Mesenchymal stem cell (in vitro differentiated cells and primary cell): ENCODE measurements around the gene HAUS6.

Experiments
- DNase-seq: peaks from one replicate; pipeline ENCODE4 v3.0.0-alpha.2; 2013
- H2AFZ ChIP-seq: one replicate; pipeline ENCODE4 v1.6.1; 2013; ENCODE audit warnings: low read depth, mild to moderate bottlenecking, control low read depth, inconsistent platforms, low read length, moderate library complexity
- H2AK5ac ChIP-seq: 2 replicates; pipeline ENCODE4 v1.6.1; 2013; ENCODE audit warnings: low read length, moderate library complexity, mild to moderate bottlenecking, inconsistent platforms; ENCODE audit not compliant: severe bottlenecking
- H2BK120ac ChIP-seq: one replicate; pipeline ENCODE4 v1.6.1; 2013; ENCODE audit warnings: low read depth, mild to moderate bottlenecking, inconsistent platforms, low read length, moderate library complexity
- H2BK12ac ChIP-seq, 2 experiments: one replicate each; pipeline ENCODE4 v1.6.1; 2013; ENCODE audit warnings: inconsistent platforms in 2 of 2, low read length in 2 of 2, mild to moderate bottlenecking in 2 of 2, moderate library complexity in 2 of 2, control low read depth in 1 of 2
- H2BK15ac ChIP-seq: one replicate; pipeline ENCODE4 v1.6.1; 2013; ENCODE audit warnings: mild to moderate bottlenecking, low read depth, inconsistent platforms; ENCODE audit not compliant: poor library complexity, severe bottlenecking
- H2BK5ac ChIP-seq: 2 replicates; pipeline ENCODE4 v1.6.1; 2013; ENCODE audit warnings: low read depth, mild to moderate bottlenecking, low read length, control low read depth, inconsistent platforms; ENCODE audit not compliant: poor library complexity, severe bottlenecking
- H3K14ac ChIP-seq, 2 experiments: one replicate each; pipeline ENCODE4 v1.6.1; 2013; ENCODE audit warnings: inconsistent platforms in 2 of 2, low read length in 2 of 2, control low read depth in 1 of 2, mild to moderate bottlenecking in 1 of 2, moderate library complexity in 1 of 2
- H3K18ac ChIP-seq, 2 experiments: one replicate each; pipeline ENCODE4 v1.6.1; 2013; ENCODE audit warnings: inconsistent platforms in 2 of 2, low read length in 2 of 2, control low read depth in 1 of 2, low read depth in 1 of 2, mild to moderate bottlenecking in 1 of 2
- H3K23ac ChIP-seq, 2 experiments: one replicate each; pipeline ENCODE4 v1.6.1; 2013; ENCODE audit warnings: inconsistent platforms in 2 of 2, low read length in 2 of 2, mild to moderate bottlenecking in 2 of 2, moderate library complexity in 2 of 2, control low read depth in 1 of 2
- H3K27ac ChIP-seq: 2 replicates; pipeline ENCODE4 v1.5.1; 2013; ENCODE audit warnings: mild to moderate bottlenecking, moderate library complexity, low read length, control low read depth, inconsistent platforms; ENCODE audit not compliant: poor library complexity, severe bottlenecking
- H3K27me3 ChIP-seq, 2 experiments: 2 replicates each; pipeline versions ENCODE4 v1.6.1 to v1.7.0; 2013; ENCODE audit warnings: low read length in 2 of 2, mild to moderate bottlenecking in 2 of 2, moderate library complexity in 2 of 2, control low read depth in 1 of 2, inconsistent platforms in 1 of 2; ENCODE audit not compliant: control insufficient read depth in 1 of 2, insufficient read depth in 1 of 2
- H3K36me3 ChIP-seq, 2 experiments: 2 replicates each; pipeline versions ENCODE4 v1.6.1 to v1.7.0; 2013; ENCODE audit warnings: low read length in 2 of 2, control low read depth in 1 of 2, inconsistent platforms in 1 of 2, low read depth in 1 of 2, mild to moderate bottlenecking in 1 of 2; ENCODE audit not compliant: insufficient read depth in 2 of 2, control insufficient read depth in 1 of 2
- H3K4ac ChIP-seq, 2 experiments: one replicate each; pipeline ENCODE4 v1.6.1; 2013; ENCODE audit warnings: inconsistent platforms in 2 of 2, low read length in 2 of 2, mild to moderate bottlenecking in 2 of 2, moderate library complexity in 2 of 2, control low read depth in 1 of 2, low read depth in 1 of 2
- H3K4me1 ChIP-seq: 2 replicates; pipeline ENCODE4 v1.6.1; 2013; ENCODE audit warnings: low read depth, low read length, control low read depth; ENCODE audit not compliant: control insufficient read depth, insufficient read depth
- H3K4me2 ChIP-seq: 2 replicates; pipeline ENCODE4 v1.6.1; 2013; ENCODE audit warnings: low read length, mild to moderate bottlenecking, inconsistent platforms; ENCODE audit not compliant: poor library complexity, severe bottlenecking
- H3K4me3 ChIP-seq, 2 experiments: 2 replicates each; pipeline versions ENCODE4 v1.5.1 to v1.7.0; 2013; ENCODE audit warnings: low read length in 2 of 2, mild to moderate bottlenecking in 2 of 2, control low read depth in 1 of 2, low read depth in 1 of 2; ENCODE audit not compliant: insufficient read depth in 1 of 2
- H3K79me1 ChIP-seq: replicated peaks from 2 replicates; pipeline ENCODE4 v1.6.1; 2013; ENCODE audit warnings: mild to moderate bottlenecking, control low read depth, low read length, inconsistent platforms; ENCODE audit not compliant: poor library complexity, severe bottlenecking
- H3K9ac ChIP-seq: 2 replicates; pipeline ENCODE4 v1.7.0; 2013; ENCODE audit warnings: mild to moderate bottlenecking, low read length, moderate library complexity
- H3K9me3 ChIP-seq: 2 replicates; pipeline ENCODE4 v1.7.0; 2013; ENCODE audit warnings: mild to moderate bottlenecking, low read length; ENCODE audit not compliant: control insufficient read depth
- H4K8ac ChIP-seq: one replicate; pipeline ENCODE4 v1.6.1; 2013; ENCODE audit warnings: inconsistent platforms, mild to moderate bottlenecking, low read length, moderate library complexity
- H4K91ac ChIP-seq: one replicate; pipeline ENCODE4 v1.6.1; 2013; ENCODE audit warnings: mild to moderate bottlenecking, low read length, inconsistent platforms
- WGBS: methylation state at CpG from one replicate; pipeline ENCODE4 v1.1.7; 2013; ENCODE audit warnings: mixed read lengths; 5-methylcytosine and 5-hydroxymethylcytosine counted together

The HAUS6 gene

GRCh38 chr9:19148187-19148586 lies 45.5 kb upstream of the HAUS6 start:
- 98% methylated on average over 5 of the region's 5 CpGs for WGBS

DNA sequence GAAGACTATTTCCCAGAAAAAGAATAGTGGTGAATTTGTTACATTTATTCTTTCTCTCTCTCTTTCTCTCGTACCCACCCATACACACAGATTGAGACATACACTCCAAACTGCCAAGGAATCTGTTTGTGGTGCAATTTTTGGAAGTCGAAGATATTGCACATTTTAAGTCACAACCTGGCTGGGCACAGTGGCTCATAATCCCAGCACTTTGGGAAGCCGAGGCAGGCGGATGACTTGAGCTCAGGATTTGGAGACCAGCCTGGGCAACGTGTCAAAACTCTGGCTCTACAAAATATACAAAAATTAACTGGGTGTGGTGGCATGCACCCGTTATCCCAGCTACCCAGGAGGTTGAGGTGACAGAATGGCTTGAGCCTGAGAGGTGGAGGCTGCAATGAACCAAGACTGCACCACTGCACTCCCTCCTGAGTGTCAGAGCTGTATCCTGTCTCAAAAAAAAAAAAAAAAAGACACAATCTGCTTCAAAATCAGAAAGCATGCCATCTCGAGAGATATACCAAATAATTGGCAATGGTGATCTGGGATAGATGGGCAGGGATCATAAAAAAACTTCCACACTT lies 43.8 kb upstream of the HAUS6 start:
- H4K91ac ChIP-seq, result peak overlapping the region; percentile 18
- WGBS, result 84% methylated on average over 5 of the region's 7 CpGs
- H4K8ac ChIP-seq, result no peak overlapping the region
- H3K18ac ChIP-seq, result no peak overlapping the region
- no peaks in the 10 kb centered on the region for H3K36me3 ChIP-seq
- no peak overlapping the region for H2BK120ac ChIP-seq
- no peak overlapping the region for H3K23ac ChIP-seq
- no peaks in the 10 kb centered on the region for H3K9me3 ChIP-seq
- H2AFZ ChIP-seq, result no peak overlapping the region
- no peak overlapping the region for H3K27ac ChIP-seq
- no peak overlapping the region for H2BK5ac ChIP-seq
- no peaks in the 10 kb centered on the region for H3K27me3 ChIP-seq
- no peak overlapping the region for H3K4me2 ChIP-seq
- no peak overlapping the region for H3K4ac ChIP-seq
- DNase-seq, result no peak
- no peak overlapping the region for H3K9ac ChIP-seq
- H2AK5ac ChIP-seq, result no peak overlapping the region
- no peak overlapping the region for H3K4me3 ChIP-seq
- H3K4me1 ChIP-seq, result peaks cover 1% of the 10 kb centered on the region
- no peaks in the 10 kb centered on the region for H3K79me1 ChIP-seq
- H2BK12ac ChIP-seq, result no peak overlapping the region
- no peak overlapping the region for H3K14ac ChIP-seq
- H2BK15ac ChIP-seq, result no peak overlapping the region

More at GRCh38 chr9:19148187-19148586, 45.5 kb upstream of the HAUS6 start:
- Histone ChIP-seq H3K9ac (no peak overlapping the region), H3K14ac (no peak overlapping the region), H4K8ac (no peak overlapping the region), H3K23ac (no peak overlapping the region), H4K91ac (no peak overlapping the region), H3K4me3 (no peak overlapping the region), H3K4me1 (peaks cover 3% of the 10 kb centered on the region), H2AK5ac (no peak overlapping the region), H3K4me2 (no peak overlapping the region), H2BK15ac (no peak overlapping the region), H3K27ac (no peak overlapping the region), H3K27me3 (no peaks in the 10 kb centered on the region), H3K9me3 (no peaks in the 10 kb centered on the region), H3K18ac (no peak overlapping the region), H2BK12ac (no peak overlapping the region), H2BK120ac (no peak overlapping the region), H3K4ac (no peak overlapping the region), H3K36me3 (no peaks in the 10 kb centered on the region), H3K79me1 (no peaks in the 10 kb centered on the region), H2BK5ac (no peak overlapping the region), H2AFZ (no peak overlapping the region)
- no peak for DNase-seq

- no peak overlapping the region for H2AFZ ChIP-seq
- no peak overlapping the region for H2BK5ac ChIP-seq
- H3K18ac ChIP-seq, result no peak overlapping the region
- H4K91ac ChIP-seq, result no peak overlapping the region
- H3K27ac ChIP-seq, result no peak overlapping the region
- no peak overlapping the region for H3K4me3 ChIP-seq
- DNase-seq, result no peak
- no peaks in the 10 kb centered on the region for H3K9me3 ChIP-seq
- no peak overlapping the region for H2BK12ac ChIP-seq
- H3K4ac ChIP-seq, result no peak overlapping the region
- H3K23ac ChIP-seq, result no peak overlapping the region
- H3K14ac ChIP-seq, result no peak overlapping the region
- H3K79me1 ChIP-seq, result no peaks in the 10 kb centered on the region
- H2BK120ac ChIP-seq, result no peak overlapping the region
- no peak overlapping the region for H2BK15ac ChIP-seq
- no peak overlapping the region for H3K9ac ChIP-seq
- no peak overlapping the region for H4K8ac ChIP-seq
- no peaks in the 10 kb centered on the region for H3K36me3 ChIP-seq
- 85% methylated on average over 4 of the region's 5 CpGs for WGBS
- no peak overlapping the region for H3K4me2 ChIP-seq
- no peak overlapping the region for H2AK5ac ChIP-seq
- no peaks in the 10 kb centered on the region for H3K4me1 ChIP-seq
- no peaks in the 10 kb centered on the region for H3K27me3 ChIP-seq
Measured at GRCh38 chr9:19145881-19146280, 43.2 kb upstream of the HAUS6 start.

DNA sequence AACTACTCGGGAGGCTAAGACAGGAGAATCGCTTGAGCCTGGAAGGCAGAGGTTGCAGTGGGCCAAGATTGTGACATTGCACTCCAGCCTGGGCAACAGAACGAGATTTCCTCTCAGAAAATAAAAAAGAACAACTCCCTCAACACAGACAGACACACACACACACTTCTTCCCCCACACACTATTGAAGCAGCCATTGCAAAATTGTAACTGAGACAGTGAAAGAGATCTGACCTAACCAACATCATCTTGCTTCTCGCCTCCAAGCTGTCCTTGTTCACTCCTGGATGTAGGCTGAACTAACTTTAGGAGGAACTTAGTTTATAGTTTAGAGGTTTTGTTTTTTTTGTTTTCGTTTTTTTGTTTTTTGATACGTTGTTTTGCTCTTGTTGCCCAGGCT lies 37.6 kb upstream of the HAUS6 start:
- no peak overlapping the region for H2BK15ac ChIP-seq
- no peak overlapping the region for H4K8ac ChIP-seq
- H2AFZ ChIP-seq, result no peak overlapping the region
- no peak overlapping the region for H3K9ac ChIP-seq
- DNase-seq, result no peak
- no peak overlapping the region for H3K4ac ChIP-seq
- no peak overlapping the region for H3K23ac ChIP-seq
- H4K91ac ChIP-seq, result no peak overlapping the region
- H3K18ac ChIP-seq, result no peak overlapping the region
- H2BK120ac ChIP-seq, result no peak overlapping the region
- 93% methylated on average over 6 of the region's 6 CpGs for WGBS
- no peak overlapping the region for H3K14ac ChIP-seq
- peaks cover 3% of the 10 kb centered on the region for H3K4me1 ChIP-seq
- no peak overlapping the region for H3K4me2 ChIP-seq
- H3K4me3 ChIP-seq, result no peak overlapping the region
- H3K36me3 ChIP-seq, result no peaks in the 10 kb centered on the region
- H3K79me1 ChIP-seq, result no peaks in the 10 kb centered on the region
- no peak overlapping the region for H2BK5ac ChIP-seq
- H2AK5ac ChIP-seq, result no peak overlapping the region
- no peaks in the 10 kb centered on the region for H3K27me3 ChIP-seq
- H2BK12ac ChIP-seq, result no peak overlapping the region
- no peak overlapping the region for H3K27ac ChIP-seq
- H3K9me3 ChIP-seq, result no peaks in the 10 kb centered on the region
